H9 (cell line): ENCODE data around the gene EPS15. TPM values are rescaled to one million over a fixed set of nuclear protein-coding genes. Genes with fewer than 3 reads are reported as not detected.

Source experiments
- DNase-seq: peaks from one replicate; pipeline ENCODE4 v3.0.0-alpha.2; 2017
- H2AFZ ChIP-seq: one replicate; pipeline ENCODE4 v1.6.1; 2013; ENCODE audit warnings: mild to moderate bottlenecking, low read length, control low read depth, moderate library complexity
- H2AK5ac ChIP-seq: 2 replicates; pipeline ENCODE4 v1.6.1; 2013; ENCODE audit warnings: low read length, control low read depth, mixed read lengths; ENCODE audit not compliant: insufficient read length
- H2BK120ac ChIP-seq: one replicate; pipeline ENCODE4 v1.6.1; 2013; ENCODE audit warnings: low read depth, mild to moderate bottlenecking, low read length, control low read depth, inconsistent platforms; ENCODE audit not compliant: poor library complexity, severe bottlenecking
- H2BK12ac ChIP-seq: 2 replicates; pipeline ENCODE4 v1.6.1; 2013; ENCODE audit warnings: low read length, control low read depth, mixed read lengths, low read depth; ENCODE audit not compliant: insufficient read length
- H2BK15ac ChIP-seq: 2 replicates; pipeline ENCODE4 v1.6.1; 2013; ENCODE audit warnings: low read depth, low read length, control low read depth
- H2BK20ac ChIP-seq: one replicate; pipeline ENCODE4 v1.6.1; 2013; ENCODE audit warnings: low read depth, mild to moderate bottlenecking, low read length, control low read depth, inconsistent platforms; ENCODE audit not compliant: poor library complexity, severe bottlenecking
- H2BK5ac ChIP-seq: 2 replicates; pipeline ENCODE4 v1.6.1; 2013; ENCODE audit warnings: low read length, control low read depth, mixed read lengths; ENCODE audit not compliant: insufficient read length
- H3K14ac ChIP-seq: 2 replicates; pipeline ENCODE4 v1.6.1; 2013; ENCODE audit warnings: low read length, control low read depth; ENCODE audit not compliant: insufficient read depth
- H3K18ac ChIP-seq: 2 replicates; pipeline ENCODE4 v1.6.1; 2013; ENCODE audit warnings: low read depth, mild to moderate bottlenecking, mixed read lengths, low read length, control low read depth; ENCODE audit not compliant: insufficient read length
- H3K23ac ChIP-seq: 2 replicates; pipeline ENCODE4 v1.6.1; 2013; ENCODE audit warnings: low read length, control low read depth, mixed read lengths, low read depth; ENCODE audit not compliant: insufficient read length
- H3K23me2 ChIP-seq: 2 replicates; pipeline ENCODE4 v1.6.1; 2013; ENCODE audit warnings: low read depth, mild to moderate bottlenecking, mixed read lengths, low read length, control low read depth; ENCODE audit not compliant: insufficient read length, poor library complexity, severe bottlenecking
- H3K27ac ChIP-seq: 2 replicates; pipeline ENCODE4 v1.5.1; 2013; ENCODE audit warnings: low read length, control low read depth, mixed read lengths, low read depth; ENCODE audit not compliant: insufficient read length
- H3K27me3 ChIP-seq: 2 replicates; pipeline ENCODE4 v1.6.1; 2013; ENCODE audit warnings: low read length, control low read depth, inconsistent platforms; ENCODE audit not compliant: insufficient read depth
- H3K4ac ChIP-seq: 2 replicates; pipeline ENCODE4 v1.6.1; 2013; ENCODE audit warnings: low read depth, mild to moderate bottlenecking, control low read depth, inconsistent platforms, low read length, moderate library complexity
- H3K4me1 ChIP-seq: 2 replicates; pipeline ENCODE4 v1.6.1; 2013; ENCODE audit warnings: low read length, control low read depth, inconsistent platforms; ENCODE audit not compliant: insufficient read depth
- H3K4me2 ChIP-seq: 2 replicates; pipeline ENCODE4 v1.6.1; 2013; ENCODE audit warnings: low read length, control low read depth, mixed read lengths; ENCODE audit not compliant: insufficient read length, insufficient read depth
- H3K56ac ChIP-seq: 2 replicates; pipeline ENCODE4 v1.6.1; 2013; ENCODE audit warnings: low read depth, mild to moderate bottlenecking, mixed read lengths, low read length, control low read depth; ENCODE audit not compliant: insufficient read length
- H3K79me1 ChIP-seq: 2 replicates; pipeline ENCODE4 v1.6.1; 2013; ENCODE audit warnings: low read depth, mild to moderate bottlenecking, moderate library complexity, low read length, control low read depth, inconsistent platforms; ENCODE audit not compliant: insufficient read depth, poor library complexity, severe bottlenecking
- H3K79me2 ChIP-seq: 2 replicates; pipeline ENCODE4 v1.6.1; 2013; ENCODE audit warnings: low read length, control low read depth, inconsistent platforms; ENCODE audit not compliant: insufficient read depth
- H3K9ac ChIP-seq: 2 replicates; pipeline ENCODE4 v1.6.1; 2013; ENCODE audit warnings: low read length, control low read depth, mixed read lengths; ENCODE audit not compliant: insufficient read length; ENCODE audit errors: extremely low read depth
- H3K9me3 ChIP-seq: one replicate; pipeline ENCODE4 v1.6.1; 2013; ENCODE audit warnings: low read depth, low read length, inconsistent platforms; ENCODE audit not compliant: control insufficient read depth
- H3T11ph ChIP-seq: one replicate; pipeline ENCODE4 v1.6.1; 2013; ENCODE audit warnings: mild to moderate bottlenecking, low read length, control low read depth, inconsistent platforms
- H4K20me1 ChIP-seq: one replicate; pipeline ENCODE4 v1.6.1; 2013; ENCODE audit not compliant: control insufficient read depth, insufficient read length, insufficient read depth
- H4K5ac ChIP-seq: 2 replicates; pipeline ENCODE4 v1.6.1; 2013; ENCODE audit warnings: low read depth, mild to moderate bottlenecking, mixed read lengths, low read length, control low read depth; ENCODE audit not compliant: insufficient read length
- H4K8ac ChIP-seq: replicated peaks from 2 replicates; pipeline ENCODE4 v1.6.1; 2013; ENCODE audit warnings: low read length, control low read depth, mixed read lengths, low read depth; ENCODE audit not compliant: insufficient read length
- H4K91ac ChIP-seq: 2 replicates; pipeline ENCODE4 v1.6.1; 2013; ENCODE audit warnings: low read depth, mild to moderate bottlenecking, moderate library complexity, mixed read lengths, low read length, control low read depth; ENCODE audit not compliant: insufficient read length
- H3K27ac Mint-ChIP-seq, 3 experiments: 2 replicates in 2 of 3; 3 replicates in 1 of 3; pipeline ENCODE4 v1.8.0; 2020 to 2021; ENCODE audit warnings: mixed read lengths in 3 of 3, mild to moderate bottlenecking in 1 of 3, moderate library complexity in 1 of 3
- H3K27me3 Mint-ChIP-seq: 2 replicates; pipeline ENCODE4 v1.8.0; 2021; ENCODE audit warnings: low read depth, mild to moderate bottlenecking, moderate library complexity, mixed read lengths
- H3K36me3 Mint-ChIP-seq, 3 experiments: 2 replicates in 2 of 3; 3 replicates in 1 of 3; pipeline ENCODE4 v1.8.0; 2020 to 2021; ENCODE audit warnings: low read depth in 3 of 3, mixed read lengths in 3 of 3; ENCODE audit not compliant: insufficient read depth in 1 of 3
- H3K4me1 Mint-ChIP-seq, 2 experiments: 2 replicates each; pipeline ENCODE4 v1.8.0; 2020; ENCODE audit warnings: mixed read lengths in 2 of 2
- H3K4me3 Mint-ChIP-seq, 2 experiments: 2 replicates in 1 of 2; 3 replicates in 1 of 2; pipeline ENCODE4 v1.8.0; 2020 to 2021; ENCODE audit warnings: mild to moderate bottlenecking in 2 of 2, mixed read lengths in 2 of 2, moderate library complexity in 1 of 2
- H3K9me3 Mint-ChIP-seq, 2 experiments: 2 replicates in 1 of 2; 3 replicates in 1 of 2; pipeline ENCODE4 v1.8.0; 2020; ENCODE audit warnings: mild to moderate bottlenecking in 2 of 2, mixed read lengths in 2 of 2, moderate library complexity in 1 of 2
- CTCF ChIP-seq: fragments of 200-600 bp; sonication (generic); conservative IDR thresholded peaks from 3 replicates; pipeline ENCODE4 v1.8.0; 2021; ENCODE audit warnings: antibody characterized with exemption, mild to moderate bottlenecking
- WGBS: extraction: QIAGEN DNeasy Blood & Tissue Kit; methylation state at CpG from one replicate; pipeline ENCODE4 v1.1.7; 2013; ENCODE audit warnings: missing lambda C conversion rate, low lambda C conversion rate, mixed read lengths; ENCODE audit not compliant: insufficient read length; ENCODE audit errors: extremely low coverage; 5-methylcytosine and 5-hydroxymethylcytosine counted together
- total RNA-seq: library from RNA; stranded (reverse); gene quantifications from 2 replicates; pipeline ENCODE4 v1.2.1, GENCODE V29; 2021

EPS15 gene
- total RNA-seq, 1 experiment from 2014 or later: 44.1 TPM

GRCh38 chr1:51341876-51342496 is 177.1 kb downstream of the EPS15 start:
- WGBS: no CpG with 5 or more reads among the region's 4 CpGs
- no peaks in the 10 kb centered on the region for H3K4me1 ChIP-seq
- peaks cover 9% of the 10 kb centered on the region for H3K23me2 ChIP-seq
- H3K9me3 Mint-ChIP-seq: no peaks in the 10 kb centered on the region
- no peak for TF ChIP-seq CTCF
- H2BK120ac ChIP-seq: no peak overlapping the region
- no peak overlapping the region for H3K18ac ChIP-seq
- H3K9me3 ChIP-seq: no peaks in the 10 kb centered on the region
- H2AFZ ChIP-seq: no peak overlapping the region
- no peak overlapping the region for H3K4me3 Mint-ChIP-seq
- H3K4ac ChIP-seq: no peak overlapping the region
- H3K36me3 Mint-ChIP-seq: no peaks in the 10 kb centered on the region; a peak in 1 of 7 replicates
- no peak overlapping the region for H2BK20ac ChIP-seq
- no peaks in the 10 kb centered on the region for H4K20me1 ChIP-seq
- no peaks in the 10 kb centered on the region for H3K79me2 ChIP-seq
- H3K27ac ChIP-seq: no peak overlapping the region
- H3K14ac ChIP-seq: no peak overlapping the region
- no peak overlapping the region for H3K4me2 ChIP-seq
- H3K9ac ChIP-seq: no peak overlapping the region
- DNase-seq: no peak
- H2BK15ac ChIP-seq: no peak overlapping the region
- no peak overlapping the region for H2BK5ac ChIP-seq
- no peak overlapping the region for H4K91ac ChIP-seq
- H4K5ac ChIP-seq: no peak overlapping the region
- peaks cover 26% of the 10 kb centered on the region for H3K27me3 Mint-ChIP-seq
- no peaks in the 10 kb centered on the region for H3K79me1 ChIP-seq
- H4K8ac ChIP-seq: no peak overlapping the region
- no peaks in the 10 kb centered on the region; the same call in 1 of the 2 replicates for H3K27me3 ChIP-seq
- H3K56ac ChIP-seq: no peak overlapping the region
- no peak overlapping the region for H2BK12ac ChIP-seq
- H3T11ph ChIP-seq: no peak overlapping the region
- peaks cover 27 to 33% of the 10 kb centered on the region in 2 experiments for H3K4me1 Mint-ChIP-seq
- no peak overlapping the region for H3K27ac Mint-ChIP-seq
- no peak overlapping the region for H3K23ac ChIP-seq
- H2AK5ac ChIP-seq: no peak overlapping the region
